Lung (tissue), 12 donors: ENCODE results near the gene MYH11. TPM values are rescaled to one million over a fixed set of nuclear protein-coding genes. Genes with fewer than 3 reads are reported as not detected.
A peak's percentile ranks its signal among the peaks of the same experiment; 100 is the strongest.
"Not testable (repeated sequence)": the region's sequence is repeated elsewhere in the genome, so short reads cannot be mapped to it uniquely, and the experiment has no call there.

Source experiments
- ATAC-seq: fragments of 200-7000 bp; cut with Tn5 transposase; one replicate; pipeline ENCODE4 v1.9.1; 2020; ENCODE audit warnings: moderate number of reproducible peaks; ENCODE audit not compliant: insufficient read depth, low FRiP score
- DNase-seq, 3 donors: peaks; one replicate each; pipeline ENCODE4 v3.0.0-alpha.2; 2013 to 2017
- H3K27ac ChIP-seq, 2 donors: one replicate each; pipeline ENCODE4 v1.5.1; 2013; ENCODE audit warnings: mild to moderate bottlenecking in 2 of 2, moderate library complexity in 2 of 2, control low read depth in 1 of 2, inconsistent platforms in 1 of 2, low read depth in 1 of 2, low read length in 1 of 2
- H3K27me3 ChIP-seq, 3 donors: one replicate each; pipeline ENCODE4 v1.5.1; 2013; ENCODE audit warnings: low read length in 2 of 3; ENCODE audit not compliant: control insufficient read depth in 3 of 3, insufficient read depth in 3 of 3
- H3K36me3 ChIP-seq, 4 donors: one replicate each; pipeline ENCODE4 v1.5.1; 2013; ENCODE audit warnings: low read length in 4 of 4, mild to moderate bottlenecking in 1 of 4, moderate library complexity in 1 of 4; ENCODE audit not compliant: control insufficient read depth in 4 of 4, insufficient read depth in 4 of 4
- H3K4me1 ChIP-seq, 5 donors: one replicate each; pipeline ENCODE4 v1.5.1; 2013; ENCODE audit warnings: low read length in 5 of 5, mild to moderate bottlenecking in 2 of 5, moderate library complexity in 1 of 5; ENCODE audit not compliant: control insufficient read depth in 5 of 5, insufficient read depth in 5 of 5
- H3K4me3 ChIP-seq: one replicate; pipeline ENCODE4 v1.5.1; 2013; ENCODE audit warnings: mild to moderate bottlenecking, control low read depth, moderate library complexity
- H3K9ac ChIP-seq, 2 donors: one replicate each; pipeline ENCODE4 v1.5.1; 2013; ENCODE audit warnings: low read length in 2 of 2, control low read depth in 1 of 2; ENCODE audit not compliant: insufficient read depth in 1 of 2
- H3K9me3 ChIP-seq, 4 donors: one replicate each; pipeline ENCODE4 v1.5.1; 2013; ENCODE audit warnings: low read length in 3 of 4, mild to moderate bottlenecking in 1 of 4, moderate library complexity in 1 of 4; ENCODE audit not compliant: control insufficient read depth in 4 of 4, insufficient read depth in 3 of 4
- CTCF ChIP-seq: IDR thresholded peaks from 2 replicates; pipeline ENCODE4 v1.5.1; 2012; ENCODE audit warnings: mild to moderate bottlenecking; ENCODE audit errors: control extremely low read depth, extremely low read depth
- WGBS, 2 donors: extraction: QIAGEN DNeasy Blood & Tissue Kit; methylation state at CpG; one replicate each; pipeline ENCODE4 v1.1.7; 2013; 5-methylcytosine and 5-hydroxymethylcytosine counted together
- polyA plus RNA-seq, 2 donors: library from polyadenylated mRNA; stranded (reverse); fragments of 200-250 nt; gene quantifications; one replicate each; pipeline ENCODE4 v1.2.1, GENCODE V29; 2013
- total RNA-seq, 2 donors: library from RNA; depleted of rRNA in 1 of 2; stranded (reverse); fragments of >200 nt in 1 of 2; gene quantifications; one replicate each; pipeline ENCODE4 v1.2.1, GENCODE V29; 2014 to 2021
- donor health status: control.
- donor health status: control.
- donor health status: Bipolar disorder and iron deficiency.
- donor health status: healthy.
- donor health status: DM: yes; HTN: yes; CAD: no.

The MYH11 gene
- total and polyA plus RNA-seq, 4 donors = 25.7 to 146 (median 55.0) TPM

GRCh38 chr16:15665107-15665506, 191.7 kb downstream of the MYH11 start:
- H3K9ac ChIP-seq = no peak overlapping the region
- no peak overlapping the region for H3K27ac ChIP-seq
- H3K27me3 ChIP-seq = no peaks in the 10 kb centered on the region
- DNase-seq (no peak), ATAC-seq (no peak)
- no peak for TF ChIP-seq CTCF
- H3K9me3 ChIP-seq = no peaks in the 10 kb centered on the region
- no peak overlapping the region for H3K4me3 ChIP-seq
- H3K36me3 ChIP-seq = peaks cover 12 to 33% (median 27%) of the 10 kb centered on the region in 4 donors
- peaks cover 0 to 6% (median 0%) of the 10 kb centered on the region in 5 donors for H3K4me1 ChIP-seq

- Histone ChIP-seq H3K27me3 (no peaks in the 10 kb centered on the region), H3K36me3 (peaks cover 6 to 8% (median 7%) of the 10 kb centered on the region in 4 donors), H3K9me3 (no peaks in the 10 kb centered on the region), H3K27ac (peak overlapping the region in 1 of 2 donors; percentile 21), H3K4me3 (no peak overlapping the region), H3K4me1 (peaks cover 0 to 6% (median 0%) of the 10 kb centered on the region in 5 donors), H3K9ac (peak overlapping the region in 1 of 2 donors; percentile 68)
- ATAC-seq (no peak), DNase-seq (no peak)
- WGBS, 2 donors = 70 to 87% methylated on average over 5 of the region's 5 CpGs
- no peak for TF ChIP-seq CTCF
Measured at GRCh38 chr16:15660203-15660601, 196.6 kb downstream of the MYH11 start.

- no peak for DNase-seq
- WGBS, 2 donors = 95 to 96% methylated on average over 5 of the region's 5 CpGs
- no peaks in the 10 kb centered on the region for H3K9me3 ChIP-seq
- H3K27me3 ChIP-seq = no peaks in the 10 kb centered on the region
- H3K4me3 ChIP-seq = no peak overlapping the region
- no peak for TF ChIP-seq CTCF
- peaks cover 0 to 8% (median 3%) of the 10 kb centered on the region in 4 donors for H3K36me3 ChIP-seq
- ATAC-seq = no peak
- H3K27ac ChIP-seq = no peak overlapping the region
- H3K9ac ChIP-seq = no peak overlapping the region
- H3K4me1 ChIP-seq = peaks cover 0 to 9% (median 0%) of the 10 kb centered on the region in 5 donors
Measured at GRCh38 chr16:15658556-15658955, 198.3 kb downstream of the MYH11 start.

- no peak overlapping the region for H3K27ac ChIP-seq
- ATAC-seq (no peak), DNase-seq (no peak)
- H3K9me3 ChIP-seq = no peaks in the 10 kb centered on the region
- H3K4me3 ChIP-seq = no peak overlapping the region
- H3K9ac ChIP-seq = no peak overlapping the region
- no peak for TF ChIP-seq CTCF
- H3K27me3 ChIP-seq = no peaks in the 10 kb centered on the region
- peaks cover 0 to 13% (median 0%) of the 10 kb centered on the region in 5 donors for H3K4me1 ChIP-seq
- 91 to 92% methylated on average over 6 of the region's 6 CpGs for WGBS, 2 donors
- peaks cover 0 to 8% (median 2%) of the 10 kb centered on the region in 4 donors for H3K36me3 ChIP-seq
Measured at GRCh38 chr16:15658149-15658548, 198.7 kb downstream of the MYH11 start.

GRCh38 chr16:15655561-15655960, 201.3 kb downstream of the MYH11 start:
- H3K36me3 ChIP-seq, H3K9me3 ChIP-seq, H3K4me3 ChIP-seq, H3K27me3 ChIP-seq, DNase-seq, H3K27ac ChIP-seq, ATAC-seq, H3K9ac ChIP-seq: not testable (repeated sequence)
- peaks cover 0 to 22% (median 3%) of the 10 kb centered on the region in 5 donors for H3K4me1 ChIP-seq
- WGBS, 2 donors = 97 to 100% methylated on average over 3 of the region's 6 CpGs
